Left forelimb (tissue), 1 donor: Measurements from ENCODE around the gene RASGRP4.
A peak's percentile ranks its signal among the peaks of the same experiment; 100 is the strongest.

ENCODE experiments used
- DNase-seq: peaks from one replicate; pipeline ENCODE4 v3.0.0-alpha.2; 2018; ENCODE audit warnings: low spot score

The RASGRP4 gene

DNA sequence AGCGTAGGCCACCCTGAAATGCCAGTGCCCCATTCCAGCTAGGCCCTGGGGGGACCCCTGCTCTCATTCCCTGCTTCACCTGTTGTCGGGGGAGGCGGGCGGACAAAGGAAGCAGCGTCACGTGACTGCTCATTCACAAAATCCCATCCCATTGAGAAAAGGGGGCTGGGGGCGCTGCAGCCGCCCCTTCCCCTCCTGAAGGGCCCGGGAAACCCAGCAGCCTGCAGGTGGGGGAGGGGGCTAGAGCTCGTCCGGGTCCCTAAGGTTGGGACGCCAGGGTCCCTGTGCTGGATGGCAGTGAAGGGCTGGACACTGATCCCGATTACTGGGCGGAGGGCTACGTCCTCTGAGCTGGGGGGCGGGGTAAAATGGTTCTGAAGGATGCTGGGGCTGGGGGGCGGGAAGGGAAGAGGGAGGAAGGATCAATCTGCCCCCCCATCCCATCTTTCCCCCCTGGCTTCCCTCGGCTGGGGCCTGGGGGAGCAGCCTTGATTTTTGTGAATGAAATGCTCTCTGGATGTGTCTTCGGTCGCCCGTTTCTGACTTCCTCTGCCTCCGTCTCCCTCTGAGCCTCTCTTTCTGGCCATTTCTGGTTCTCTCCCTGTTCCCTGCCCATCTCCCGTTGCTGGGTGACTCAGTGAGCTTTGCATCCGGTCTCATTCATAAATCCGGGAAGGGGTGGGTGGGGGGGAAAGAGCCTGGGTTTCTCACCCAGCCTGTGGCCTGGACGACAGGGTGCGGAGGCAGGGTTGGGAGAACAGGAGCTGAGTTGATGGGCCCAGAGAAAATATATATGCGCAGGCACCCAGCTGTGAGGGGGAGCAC lies 36.7 kb downstream of the RASGRP4 start:
- no peak for DNase-seq

- no peak for DNase-seq
Measured at GRCh38 chr19:38388349-38389100, 37.5 kb downstream of the RASGRP4 start, which contains the start of gene SPRED3. SPRED3 (plus strand) TSS chr19:38388697; CDS start chr19:38390303, 1,606 bp downstream.

DNA sequence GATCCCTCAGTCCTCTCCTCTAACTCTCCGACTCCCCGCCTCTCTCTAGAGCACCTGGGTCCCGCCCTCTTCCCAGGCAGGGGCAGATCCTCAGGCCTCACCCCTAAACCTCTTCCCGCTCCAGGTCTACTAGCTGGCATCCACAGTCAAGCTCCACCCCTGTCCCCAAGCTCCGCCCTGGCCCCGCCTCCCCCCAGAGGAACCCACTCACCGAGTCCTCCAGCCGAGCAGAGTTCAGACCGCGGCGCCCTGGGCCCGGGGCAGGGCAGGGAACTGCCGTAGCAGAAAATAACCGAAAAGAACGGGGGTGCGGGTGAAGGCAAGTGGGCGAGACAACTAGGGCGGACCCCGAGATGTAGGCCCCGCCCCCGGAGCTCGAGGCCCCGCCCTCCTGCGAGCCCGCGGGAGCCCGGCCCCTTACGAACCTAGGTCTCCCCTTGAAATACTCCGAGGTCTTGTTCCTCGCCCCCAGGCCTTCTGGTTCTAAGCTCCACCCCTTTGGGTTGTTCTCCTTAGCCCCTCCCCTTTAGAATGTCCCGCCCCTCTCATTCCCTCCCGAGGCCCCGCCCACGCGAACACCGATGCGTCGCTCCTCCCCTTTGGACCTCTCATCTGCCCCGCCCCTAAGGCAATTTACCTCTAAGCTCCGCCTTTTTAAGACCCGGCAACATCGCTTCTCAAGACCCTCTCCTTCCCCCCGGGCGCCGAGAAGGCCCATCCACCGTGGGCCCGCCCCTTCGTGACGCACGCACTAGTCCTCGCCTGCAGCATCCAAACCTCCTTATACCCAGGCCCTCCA lies 38.3 kb downstream of the RASGRP4 start, which contains the start of gene GGN:
GGN (minus strand) TSS at position 485 of the 799 bp plus-strand sequence. CDS start 773 bp downstream, outside the sequence.
- no peak for DNase-seq

GRCh38 chr19:38386971-38387549 lies 39.0 kb downstream of the RASGRP4 start:
- no peak for DNase-seq

GRCh38 chr19:38386300-38386970 lies 39.6 kb downstream of the RASGRP4 start:
- no peak for DNase-seq

- DNase-seq: no peak
Measured at GRCh38 chr19:38385804-38386257, 40.2 kb downstream of the RASGRP4 start.

DNA sequence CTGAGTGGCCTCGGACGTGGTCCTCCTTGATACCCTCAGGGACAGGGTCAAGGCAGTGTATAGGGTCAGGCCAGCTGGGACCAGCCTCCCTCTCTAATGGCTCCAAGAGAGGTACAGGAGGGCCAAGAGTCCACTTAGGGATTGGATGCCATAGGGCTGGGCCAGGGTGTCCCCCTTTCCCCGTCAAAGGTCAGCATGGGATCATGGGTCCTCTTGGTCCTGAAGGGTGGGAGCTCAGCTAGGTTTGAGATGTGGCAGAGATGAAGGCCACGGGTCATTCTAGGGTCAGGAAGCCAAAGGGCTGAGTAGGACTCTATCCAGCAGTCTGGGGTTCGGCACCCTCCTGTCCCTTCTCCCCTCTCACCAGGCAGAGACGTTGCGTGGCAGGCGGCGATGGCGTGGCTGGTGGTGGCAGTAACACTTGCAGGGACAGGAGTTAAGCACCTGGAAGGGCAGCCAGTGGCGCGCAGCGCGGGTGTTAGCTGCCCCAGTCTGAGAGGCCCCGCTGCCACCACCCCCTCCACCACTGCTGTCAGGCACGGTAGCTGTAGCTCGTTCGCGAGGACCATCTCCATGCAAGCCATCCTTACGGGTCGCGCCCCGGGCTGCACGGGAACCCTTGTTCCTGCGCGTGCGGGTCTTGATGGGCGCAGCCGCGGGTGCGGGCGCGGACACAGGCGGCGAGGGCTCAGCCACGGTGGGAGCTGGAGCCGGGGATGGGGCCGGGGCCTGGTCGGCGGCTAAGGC lies 40.8 kb downstream of the RASGRP4 start:
- DNase-seq: no peak

DNA sequence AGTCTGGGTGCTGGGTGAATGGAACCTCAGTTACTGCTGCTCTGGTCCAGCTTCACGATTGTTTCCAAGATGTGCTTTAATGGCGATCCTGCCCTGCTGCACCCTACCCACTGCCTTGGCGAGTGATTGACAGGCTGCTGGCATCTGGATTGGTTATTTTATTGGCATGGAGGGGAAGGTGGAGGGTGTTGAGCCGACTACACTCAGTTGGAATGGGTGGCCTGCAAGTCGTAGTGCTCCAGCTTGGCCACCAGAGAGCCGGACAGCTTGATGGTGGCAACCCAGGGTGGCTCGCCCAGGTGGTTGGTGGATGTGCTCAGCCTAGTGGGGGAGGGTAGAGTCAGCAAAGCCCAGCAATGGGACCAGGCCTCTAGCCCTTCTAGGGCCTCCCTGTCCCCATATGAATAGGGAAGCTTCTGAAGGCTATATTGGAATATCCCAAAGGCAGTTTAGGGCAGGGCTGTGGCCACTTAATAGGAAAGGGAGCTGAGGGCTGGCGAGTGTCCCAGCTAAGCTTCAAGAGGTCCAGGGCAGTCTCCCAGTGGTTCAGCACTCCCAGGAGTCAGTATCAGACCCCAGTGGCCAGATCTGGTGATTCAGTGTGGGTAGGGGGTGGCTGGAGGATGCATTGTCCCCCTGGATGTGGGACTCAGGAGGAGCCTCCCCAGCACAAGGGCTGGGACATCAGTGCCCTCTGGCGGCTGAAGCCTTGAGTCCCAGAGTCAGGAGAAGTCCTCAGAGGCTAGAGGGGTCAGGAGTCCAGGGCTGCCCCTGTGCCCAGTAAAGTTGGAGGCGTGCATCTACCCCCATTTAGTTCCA lies 41.6 kb downstream of the RASGRP4 start:
- DNase-seq: no peak

- DNase-seq: no peak
Measured at GRCh38 chr19:38383743-38384142, 42.3 kb downstream of the RASGRP4 start.

DNA sequence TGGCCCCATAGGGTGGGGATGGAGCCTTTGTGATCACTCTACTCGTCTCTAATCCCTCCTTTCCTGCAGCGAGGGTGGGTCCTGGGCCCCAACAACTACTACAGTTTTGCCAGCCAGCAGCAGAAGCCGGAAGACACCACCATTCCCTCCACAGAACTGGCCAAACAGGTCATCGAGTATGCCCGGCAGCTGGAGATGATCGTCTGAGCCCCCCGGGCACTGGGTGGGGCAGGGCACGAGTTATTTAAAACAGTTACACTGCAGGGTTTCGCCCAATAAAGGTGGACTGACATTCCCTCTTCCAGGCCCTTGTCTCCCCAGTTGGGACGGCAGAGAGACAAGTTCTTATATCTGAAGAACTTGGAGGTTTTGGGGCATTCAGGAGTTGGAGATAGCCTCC lies 42.8 kb downstream of the RASGRP4 start:
- no peak for DNase-seq

DNA sequence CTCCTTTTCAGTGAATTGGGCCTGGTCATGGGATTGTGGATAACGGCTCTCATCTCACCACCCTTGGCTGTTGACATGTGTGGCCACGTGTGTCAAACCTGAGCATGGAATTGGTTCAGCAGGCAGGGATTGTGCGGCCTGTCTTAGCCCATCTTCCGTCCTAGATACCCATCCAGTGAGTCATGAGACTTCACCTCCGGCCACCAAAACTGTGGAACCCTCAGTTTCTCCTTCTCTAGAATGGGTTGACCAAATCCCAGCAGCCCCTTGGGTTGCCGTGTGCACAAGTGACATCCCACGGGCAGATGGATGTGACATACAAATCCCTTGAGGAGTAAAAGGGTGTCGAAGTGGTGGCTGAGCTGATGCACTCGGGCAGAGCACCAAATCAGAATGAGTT lies 44.9 kb downstream of the RASGRP4 start:
- no peak for DNase-seq

GRCh38 chr19:38378866-38379265 lies 47.2 kb downstream of the RASGRP4 start:
- no peak for DNase-seq

GRCh38 chr19:38377052-38377451 lies 49.0 kb downstream of the RASGRP4 start:
- DNase-seq: no peak

GRCh38 chr19:38376576-38376975 lies 49.4 kb downstream of the RASGRP4 start:
- DNase-seq: no peak

- no peak for DNase-seq
Measured at GRCh38 chr19:38375748-38376147, 50.3 kb downstream of the RASGRP4 start.

DNA sequence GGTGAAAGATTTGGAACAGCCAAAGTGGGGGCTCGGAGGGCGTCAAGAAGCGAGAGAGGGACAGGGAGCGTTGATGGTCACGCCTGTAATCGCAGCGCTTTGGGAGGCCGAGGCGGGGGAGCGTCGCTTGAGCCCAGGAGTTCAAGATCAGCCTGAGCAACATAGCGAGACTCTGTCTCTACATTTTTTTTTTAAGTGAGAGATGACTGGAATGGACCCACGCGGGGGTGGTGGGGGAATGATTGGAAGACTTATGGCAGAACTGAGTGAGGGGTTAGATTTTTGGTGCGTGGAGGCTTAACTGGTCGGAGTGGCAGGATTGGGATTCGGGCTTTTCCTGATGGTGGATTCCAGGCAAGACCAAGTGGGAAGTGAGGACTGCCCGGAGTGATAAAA lies 50.9 kb downstream of the RASGRP4 start:
- DNase-seq: no peak

GRCh38 chr19:38374332-38375097 lies 51.5 kb downstream of the RASGRP4 start, which contains the start of gene PSMD8:
PSMD8 (plus strand) TSS chr19:38374571; CDS start chr19:38374602, 31 bp downstream.
- DNase-seq: peak; percentile 99

DNA sequence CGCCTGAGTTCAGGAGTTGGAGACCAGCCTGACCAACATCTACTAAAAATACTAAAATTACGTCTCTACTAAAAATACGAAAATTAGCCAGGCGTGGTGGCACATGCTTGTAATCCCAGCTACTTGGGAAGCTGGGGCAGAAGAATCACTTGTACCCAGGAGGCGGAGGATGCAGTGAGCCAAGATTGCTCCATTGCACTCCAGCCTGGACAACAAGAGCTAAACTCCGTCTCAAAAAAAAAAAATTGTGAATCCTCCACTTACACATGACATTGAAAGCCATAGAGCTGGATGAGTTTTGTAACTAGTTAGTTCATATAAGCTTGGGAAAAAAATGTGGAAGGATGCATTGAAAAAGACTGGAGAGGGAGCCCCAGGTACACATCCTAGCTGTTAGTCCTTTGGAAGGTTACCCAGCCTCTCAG lies 52.1 kb downstream of the RASGRP4 start:
- DNase-seq: no peak

GRCh38 chr19:38371081-38371480 lies 54.9 kb downstream of the RASGRP4 start:
- no peak for DNase-seq
